GM12878 (cell line): Measurements from ENCODE around the gene SAMD9L.

ENCODE experiments used
- ATF7 ChIP-seq: fragments of 450-650 bp; IDR thresholded peaks from 2 replicates; pipeline ENCODE4 v1.6.1; 2016; ENCODE audit warnings: low read depth, mild to moderate bottlenecking
- CTCF ChIP-seq, 3 experiments: IDR thresholded peaks in 2 of 3; conservative IDR thresholded peaks in 1 of 3; 2 replicates each; pipeline ENCODE4 v1.5.1; 2011; ENCODE audit warnings: low read depth in 3 of 3, low read length in 3 of 3, mild to moderate bottlenecking in 3 of 3, control low read depth in 2 of 3, moderate library complexity in 2 of 3, inconsistent platforms in 1 of 3, mixed read lengths in 1 of 3; ENCODE audit not compliant: control insufficient read depth in 2 of 3, insufficient read depth in 1 of 3; ENCODE audit errors: extremely low read depth in 1 of 3
- HDGF ChIP-seq: fragments of 450-650 bp; IDR thresholded peaks from 2 replicates; pipeline ENCODE4 v1.6.1; 2016; ENCODE audit warnings: antibody characterized with exemption
- MXI1 ChIP-seq: fragments of 150-350 bp; IDR thresholded peaks from 2 replicates; pipeline ENCODE4 v1.6.1; 2011; ENCODE audit warnings: low read depth, mild to moderate bottlenecking, inconsistent platforms, low read length, improper control_type of control experiment
- MYC ChIP-seq: IDR thresholded peaks from 2 replicates; pipeline ENCODE4 v1.6.1; 2011; ENCODE audit warnings: mild to moderate bottlenecking, low read length, moderate library complexity, inconsistent platforms; ENCODE audit not compliant: insufficient read depth, insufficient replicate concordance, insufficient read length, severe bottlenecking
- POLR2A ChIP-seq: IDR thresholded peaks from 2 replicates; pipeline ENCODE4 v1.6.1; 2011; ENCODE audit warnings: low read depth, mild to moderate bottlenecking, low read length
- POLR2AphosphoS5 ChIP-seq: IDR thresholded peaks from 2 replicates; pipeline ENCODE4 v1.6.1; 2011; ENCODE audit warnings: mild to moderate bottlenecking, low read length, inconsistent platforms
- SIN3A ChIP-seq: IDR thresholded peaks from 2 replicates; pipeline ENCODE4 v1.6.1; 2012; ENCODE audit warnings: low read depth, low read length, improper control_type of control experiment
- STAT3 ChIP-seq: IDR thresholded peaks from 2 replicates; pipeline ENCODE4 v1.6.1; 2011; ENCODE audit warnings: low read depth, low read length, improper control_type of control experiment
- TAF1 ChIP-seq: IDR thresholded peaks from 2 replicates; pipeline ENCODE4 v1.6.1; 2011; ENCODE audit warnings: mild to moderate bottlenecking, low read depth, low read length, borderline replicate concordance
- YY1 ChIP-seq: IDR thresholded peaks from 2 replicates; pipeline ENCODE4 v1.6.1; 2011; ENCODE audit warnings: low read depth, mild to moderate bottlenecking, low read length

DNA sequence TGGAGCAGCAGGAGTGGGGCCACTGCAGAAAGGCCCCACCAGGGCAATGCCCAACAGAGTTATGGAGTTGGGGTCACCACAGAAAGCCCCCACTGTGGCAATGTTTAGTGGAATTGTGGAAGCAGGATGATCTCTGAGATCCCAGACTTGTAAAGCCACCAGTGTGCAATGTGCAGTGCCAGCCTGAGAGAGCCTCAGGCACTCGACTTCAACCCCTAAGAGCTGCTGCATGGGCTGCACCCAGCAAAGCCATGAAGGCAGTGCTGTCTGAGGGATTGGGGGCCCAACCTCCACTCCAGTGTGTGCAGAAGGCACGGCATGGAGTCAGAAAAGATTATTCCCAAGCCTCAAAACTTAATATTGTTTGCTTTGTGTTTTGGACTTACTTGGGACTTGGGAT, 50.8 kb downstream of the SAMD9L start:
- TF ChIP-seq POLR2AphosphoS5 (no peak), HDGF (no peak), CTCF (IDR thresholded peaks at IDR 0.05 in 2 of 3, conservative IDR thresholded peaks at IDR 0.05 in 1 of 3; ENCODE audit: control insufficient read depth in 2 of 3, extremely low read depth in 1 of 3, insufficient read depth in 1 of 3, low read depth in 3 of 3, low read length in 3 of 3) (no peak), YY1 (no peak), MYC (no peak), SIN3A (no peak), TAF1 (no peak), POLR2A (0 out of 2 replicates have a peak, but pooled peaks have one; percentile 29), ATF7 (no peak), STAT3 (no peak), MXI1 (no peak)
